Stimulated activated CD4-positive, alpha-beta T cell treated with anti-CD3 and anti-CD28 coated beads, TNF-alpha, amount 100 ng/mL, for 1 hour (primary cell): ENCODE data around the gene CNST.
"Not testable (repeated sequence)": the region's sequence is repeated elsewhere in the genome, so short reads cannot be mapped to it uniquely, and the experiment has no call there.

ENCODE experiments used
- DNase-seq, 3 donors: peaks; one replicate each; pipeline ENCODE4 v3.0.0-alpha.2; 2020; ENCODE audit warnings: low read depth in 3 of 3, low spot score in 1 of 3

CNST gene

GRCh38 chr1:246674049-246674448 is 107.8 kb downstream of the CNST start:
- no peak for DNase-seq

GRCh38 chr1:246677842-246678241 is 111.6 kb downstream of the CNST start:
- DNase-seq: no peak

GRCh38 chr1:246678816-246679793 is 112.8 kb downstream of the CNST start:
- DNase-seq: no peak

GRCh38 chr1:246679794-246680177 is 113.5 kb downstream of the CNST start:
- no peak for DNase-seq

GRCh38 chr1:246680190-246680589 is 113.9 kb downstream of the CNST start:
- no peak for DNase-seq

GRCh38 chr1:246680696-246681130 is 114.5 kb downstream of the CNST start:
- no peak for DNase-seq

- no peak for DNase-seq
These were observed 115.9 kb downstream of the CNST start for GRCh38 chr1:246681900-246682895.

GRCh38 chr1:246683521-246683920 is 117.3 kb downstream of the CNST start:
- no peak for DNase-seq

GRCh38 chr1:246687002-246687401 is 120.7 kb downstream of the CNST start:
- no peak for DNase-seq

- DNase-seq: no peak
These were observed 123.3 kb downstream of the CNST start for GRCh38 chr1:246689409-246690008.

GRCh38 chr1:246690100-246690499 is 123.8 kb downstream of the CNST start:
- no peak for DNase-seq

GRCh38 chr1:246691622-246692495 is 125.6 kb downstream of the CNST start:
- no peak for DNase-seq

GRCh38 chr1:246694213-246694895 is 128.1 kb downstream of the CNST start:
- not testable (repeated sequence) for DNase-seq

GRCh38 chr1:246695136-246695535 is 128.9 kb downstream of the CNST start:
- no peak for DNase-seq

- DNase-seq: no peak
These were observed 129.4 kb downstream of the CNST start for GRCh38 chr1:246695666-246696065.

GRCh38 chr1:246698466-246699094 is 132.3 kb downstream of the CNST start:
- no peak for DNase-seq

- peak; percentile 31 to 60 (median 60) for DNase-seq
These were observed 133.0 kb downstream of the CNST start for GRCh38 chr1:246699095-246699735.

GRCh38 chr1:246703581-246703980 is 137.3 kb downstream of the CNST start:
- no peak for DNase-seq

- DNase-seq: no peak
These were observed 139.1 kb downstream of the CNST start for GRCh38 chr1:246705368-246705767.
